HG03066 (cell line): ENCODE measurements around the gene MIB2.
A peak's percentile ranks its signal among the peaks of the same experiment; 100 is the strongest.

Experiments used
- ATAC-seq: cut with Tn5 transposase; IDR thresholded peaks from one replicate; pipeline ENCODE4 v1.9.1; 2021; ENCODE audit warnings: low read depth; ENCODE audit not compliant: unreplicated experiment

The MIB2 gene

DNA sequence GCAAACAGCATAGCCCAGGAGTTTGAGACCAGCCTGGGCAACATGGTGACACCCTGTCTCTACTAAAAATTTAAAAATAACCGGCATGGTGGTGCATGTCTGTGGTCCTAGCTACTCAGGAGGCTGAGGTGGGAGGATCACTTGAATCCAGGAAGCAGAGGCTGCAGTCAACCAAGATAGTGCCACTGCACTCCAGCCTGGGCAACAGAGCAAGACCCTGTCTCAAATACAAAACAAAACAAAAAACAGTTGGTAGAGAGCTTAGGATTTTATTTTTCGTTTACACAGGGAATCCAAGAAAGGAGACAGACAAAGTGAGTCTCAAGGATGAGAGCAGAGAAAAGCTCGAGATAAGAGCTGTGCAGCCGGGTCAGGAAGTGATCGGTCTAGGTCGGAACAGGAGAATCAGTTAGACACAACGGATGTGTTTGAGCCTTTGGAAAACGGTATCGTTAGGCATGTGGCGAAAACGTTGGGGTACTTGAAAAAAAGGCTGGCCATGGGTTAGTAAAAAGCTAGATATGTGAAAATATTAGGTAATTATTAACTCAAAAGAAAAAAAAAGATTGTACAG lies 1.7 kb upstream of the MIB2 start:
- ATAC-seq: no peak

GRCh38 chr1:1614204-1614953 lies 921 bp upstream of the MIB2 start:
- no peak for ATAC-seq

GRCh38 chr1:1614954-1615255 lies 395 bp upstream of the MIB2 start:
- ATAC-seq: no peak

GRCh38 chr1:1616045-1616790 lies 918 bp downstream of the MIB2 start:
- ATAC-seq: peak; percentile 21

- no peak for ATAC-seq
Observed at GRCh38 chr1:1616838-1617237, 1.5 kb downstream of the MIB2 start.

DNA sequence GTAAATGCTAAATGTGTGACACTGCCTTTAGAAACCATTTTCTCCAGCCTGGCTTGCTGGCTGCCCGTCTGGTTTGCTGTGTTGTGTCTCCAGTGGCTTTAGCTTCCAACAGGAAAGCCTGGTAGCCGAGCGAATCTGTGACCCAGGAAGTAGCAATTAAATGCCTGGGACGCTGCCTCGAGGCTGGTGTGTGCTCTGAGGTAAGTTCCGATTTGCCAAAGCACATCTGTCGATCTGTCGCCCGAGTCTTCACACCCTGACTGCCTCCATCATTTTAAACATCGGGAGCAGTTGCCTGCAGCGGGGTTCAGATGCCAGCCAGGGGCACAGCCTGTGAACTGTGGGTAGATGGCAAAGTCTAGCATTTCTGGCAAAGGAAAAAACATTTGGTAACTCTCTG lies 2.2 kb downstream of the MIB2 start:
- ATAC-seq: no peak

GRCh38 chr1:1617925-1618324 lies 2.6 kb downstream of the MIB2 start:
- no peak for ATAC-seq

GRCh38 chr1:1618396-1619068 lies 3.2 kb downstream of the MIB2 start:
- no peak for ATAC-seq

DNA sequence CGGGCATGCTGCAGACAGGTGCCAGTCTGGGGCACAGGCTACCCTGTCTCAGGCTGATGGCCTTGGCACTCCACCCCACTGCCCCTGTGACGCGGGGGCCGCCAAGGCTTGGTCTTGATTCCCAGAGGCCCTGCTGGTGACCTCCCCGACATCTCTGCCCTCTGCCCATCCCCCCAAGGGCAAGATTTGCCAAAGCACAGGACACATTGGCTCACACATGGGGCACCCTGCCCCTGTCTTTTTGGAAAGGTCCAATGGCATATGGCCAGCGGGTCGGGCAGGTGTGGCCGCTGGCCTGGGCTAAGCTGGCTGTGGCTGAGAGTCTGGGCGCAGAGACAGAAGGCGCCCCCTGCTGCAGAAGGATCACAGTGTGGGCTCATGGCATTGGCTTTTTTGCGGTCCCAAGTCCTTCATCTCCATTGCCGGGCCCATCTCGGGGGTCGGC lies 4.6 kb downstream of the MIB2 start:
- ATAC-seq: no peak

GRCh38 chr1:1620433-1621139 lies 5.3 kb downstream of the MIB2 start:
- ATAC-seq: no peak

DNA sequence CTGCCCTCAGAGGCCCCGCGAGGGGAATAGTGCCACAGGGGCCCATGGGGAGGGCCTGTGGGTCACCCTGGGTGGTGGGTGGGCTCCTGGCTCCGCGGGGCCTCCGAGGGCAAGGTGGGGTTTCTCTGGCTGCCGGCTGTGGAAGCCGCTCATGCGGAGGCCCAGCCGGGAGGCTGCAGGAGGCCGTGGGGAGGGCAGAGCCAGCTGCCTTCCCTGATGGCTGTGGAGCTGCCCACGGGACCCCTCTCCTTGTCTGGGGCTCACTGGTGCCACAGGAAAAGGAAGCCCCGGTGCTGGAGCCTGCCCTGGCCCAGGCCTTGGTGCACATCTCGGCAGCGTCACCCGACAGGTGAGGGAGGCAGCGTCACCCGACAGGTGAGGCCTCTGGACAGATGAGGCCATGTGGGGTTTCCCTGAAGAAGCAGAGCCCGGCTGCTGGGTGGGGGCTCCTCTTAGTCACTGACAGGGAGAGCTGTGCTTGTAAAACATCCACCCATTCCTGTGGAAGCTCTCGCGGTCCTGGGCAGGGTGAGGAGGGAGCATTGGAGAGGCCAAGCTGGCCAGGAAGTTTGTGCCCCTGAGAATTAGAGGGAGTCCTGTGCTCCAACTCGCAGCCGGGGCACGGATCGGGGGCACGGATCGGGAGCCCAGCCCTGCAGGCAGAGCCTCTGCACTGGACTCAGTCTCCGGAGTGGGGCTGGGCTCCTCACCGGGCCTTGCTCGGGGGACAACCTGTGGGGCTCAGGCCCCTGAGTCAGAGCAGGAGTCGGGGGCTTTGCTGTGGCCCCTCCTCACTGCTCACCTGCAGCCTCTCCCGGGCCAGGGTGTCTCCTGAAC lies 6.1 kb downstream of the MIB2 start:
- no peak for ATAC-seq

- no peak for ATAC-seq
Observed at GRCh38 chr1:1622010-1622787, 6.9 kb downstream of the MIB2 start.

DNA sequence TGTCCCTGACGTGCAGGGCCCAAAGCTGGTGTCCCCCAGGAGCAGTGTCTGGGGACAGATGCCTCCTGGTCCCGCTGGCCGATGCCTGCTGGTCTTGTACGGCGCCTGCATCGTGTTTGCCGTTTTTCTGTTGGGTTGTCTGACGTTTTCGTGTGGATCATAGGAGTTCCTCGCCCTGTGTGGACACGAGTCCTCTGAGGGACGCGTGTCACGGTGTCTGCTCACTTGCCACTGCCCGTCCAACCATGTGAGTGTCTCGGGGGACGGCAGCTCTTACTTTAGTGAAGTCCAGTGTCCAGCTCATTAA lies 7.4 kb downstream of the MIB2 start:
- no peak for ATAC-seq

DNA sequence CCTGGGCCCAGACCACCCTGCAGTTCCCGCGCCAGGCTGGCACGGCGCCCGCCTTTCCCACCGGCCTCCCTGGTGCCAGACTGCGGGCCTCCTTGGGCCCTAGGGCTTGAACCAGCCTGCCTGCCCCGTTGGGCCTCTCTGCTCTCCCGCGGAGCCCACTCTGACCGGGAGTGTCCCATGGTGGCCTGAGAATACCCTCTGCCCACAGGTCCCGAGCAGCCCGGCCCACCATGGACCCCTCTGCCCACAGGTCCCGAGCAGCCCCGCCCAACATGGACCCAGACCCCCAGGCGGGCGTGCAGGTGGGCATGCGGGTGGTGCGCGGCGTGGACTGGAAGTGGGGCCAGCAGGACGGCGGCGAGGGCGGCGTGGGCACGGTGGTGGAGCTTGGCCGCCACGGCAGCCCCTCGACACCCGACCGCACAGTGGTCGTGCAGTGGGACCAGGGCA lies 7.9 kb downstream of the MIB2 start:
- ATAC-seq: no peak

- no peak for ATAC-seq
Observed at GRCh38 chr1:1623631-1624442, 8.5 kb downstream of the MIB2 start.

DNA sequence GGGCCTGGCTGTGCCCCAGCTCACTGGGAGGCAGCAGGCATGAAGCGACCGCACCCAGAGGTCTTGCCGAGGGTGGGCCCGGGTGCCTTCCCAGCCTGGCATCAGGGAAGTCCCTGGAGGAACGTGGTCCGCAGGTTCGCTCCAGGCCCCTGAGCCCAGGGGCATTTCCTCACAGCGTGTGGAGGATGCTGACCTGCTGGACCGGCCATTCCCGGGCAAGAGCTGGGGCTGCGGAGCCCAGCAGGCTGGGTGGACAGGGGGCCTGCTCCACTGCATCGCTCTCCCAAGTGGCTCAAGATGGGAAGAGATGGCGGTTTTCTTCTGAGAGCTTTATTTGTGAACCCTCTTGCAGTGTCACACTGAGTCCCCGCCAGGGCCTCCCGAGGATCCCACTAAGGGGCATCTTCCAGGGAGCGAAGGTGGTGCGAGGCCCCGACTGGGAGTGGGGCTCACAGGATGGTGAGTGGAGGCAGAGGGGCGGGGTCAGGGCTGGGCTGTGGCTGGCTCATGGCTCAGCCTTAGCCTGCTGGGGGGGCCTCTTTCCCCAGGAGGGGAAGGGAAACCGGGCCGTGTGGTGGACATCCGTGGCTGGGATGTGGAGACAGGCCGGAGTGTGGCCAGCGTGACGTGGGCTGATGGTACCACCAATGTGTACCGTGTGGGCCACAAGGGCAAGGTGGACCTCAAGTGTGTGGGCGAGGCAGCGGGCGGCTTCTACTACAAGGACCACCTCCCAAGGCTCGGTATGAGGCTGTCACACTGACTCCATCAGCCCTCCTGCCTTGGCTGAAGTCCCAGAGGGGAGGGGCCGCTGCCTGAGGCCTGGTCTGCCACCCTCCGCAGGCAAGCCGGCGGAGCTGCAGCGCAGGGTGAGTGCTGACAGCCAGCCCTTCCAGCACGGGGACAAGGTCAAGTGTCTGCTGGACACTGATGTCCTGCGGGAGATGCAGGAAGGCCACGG lies 9.4 kb downstream of the MIB2 start:
- ATAC-seq: no peak

GRCh38 chr1:1625404-1625775 lies 10.1 kb downstream of the MIB2 start:
- no peak for ATAC-seq
